HG03139 (cell line): ENCODE data around the gene DYNC2H1.

Experiments
- ATAC-seq: cut with Tn5 transposase; IDR thresholded peaks from one replicate; pipeline ENCODE4 v1.9.1; 2021; ENCODE audit not compliant: unreplicated experiment

The DYNC2H1 gene

GRCh38 chr11:103266167-103266831, 157.1 kb downstream of the DYNC2H1 start:
- ATAC-seq, result no peak

- ATAC-seq, result no peak
Observed at GRCh38 chr11:103272876-103273275, 163.7 kb downstream of the DYNC2H1 start.

GRCh38 chr11:103274025-103274424, 164.8 kb downstream of the DYNC2H1 start:
- no peak for ATAC-seq

GRCh38 chr11:103279821-103280220, 170.6 kb downstream of the DYNC2H1 start:
- ATAC-seq, result no peak

- no peak for ATAC-seq
Observed at GRCh38 chr11:103281301-103281700, 172.1 kb downstream of the DYNC2H1 start.

- no peak for ATAC-seq
Observed at GRCh38 chr11:103284260-103284659, 175.0 kb downstream of the DYNC2H1 start.

- ATAC-seq, result no peak
Observed at GRCh38 chr11:103294516-103294915, 185.3 kb downstream of the DYNC2H1 start.

GRCh38 chr11:103295704-103296103, 186.5 kb downstream of the DYNC2H1 start:
- no peak for ATAC-seq

GRCh38 chr11:103297900-103298299, 188.7 kb downstream of the DYNC2H1 start:
- no peak for ATAC-seq

GRCh38 chr11:103315248-103315647, 206.0 kb downstream of the DYNC2H1 start:
- no peak for ATAC-seq

GRCh38 chr11:103317118-103317517, 207.9 kb downstream of the DYNC2H1 start:
- ATAC-seq, result no peak

GRCh38 chr11:103322821-103323220, 213.6 kb downstream of the DYNC2H1 start:
- ATAC-seq, result no peak

- peak; percentile 16 for ATAC-seq
Observed at GRCh38 chr11:103325686-103326069, 216.5 kb downstream of the DYNC2H1 start.

GRCh38 chr11:103326070-103326794, 217.0 kb downstream of the DYNC2H1 start:
- peak; percentile 89 for ATAC-seq

- ATAC-seq, result no peak
Observed at GRCh38 chr11:103327721-103328120, 218.5 kb downstream of the DYNC2H1 start.

GRCh38 chr11:103332409-103332808, 223.2 kb downstream of the DYNC2H1 start:
- ATAC-seq, result no peak

GRCh38 chr11:103338621-103339484, 229.6 kb downstream of the DYNC2H1 start:
- ATAC-seq, result no peak

GRCh38 chr11:103339485-103339857, 230.2 kb downstream of the DYNC2H1 start:
- ATAC-seq, result no peak

GRCh38 chr11:103340956-103341355, 231.7 kb downstream of the DYNC2H1 start:
- no peak for ATAC-seq

- ATAC-seq, result no peak
Observed at GRCh38 chr11:103344886-103345285, 235.7 kb downstream of the DYNC2H1 start.

- ATAC-seq, result no peak
Observed at GRCh38 chr11:103349595-103349994, 240.4 kb downstream of the DYNC2H1 start.

- no peak for ATAC-seq
Observed at GRCh38 chr11:103354656-103355055, 245.4 kb downstream of the DYNC2H1 start.
